NCI-H2227 treated with DMSO at 0.1 percent for 48 hours (cell line): ENCODE measurements around the gene RUNX2.
"Not testable (repeated sequence)": the region's sequence is repeated elsewhere in the genome, so short reads cannot be mapped to it uniquely, and the experiment has no call there.

Source experiments
- DNase-seq: peaks from one replicate; lab custom pipeline; 2025; lab: John Stamatoyannopoulos, UW

The RUNX2 gene

DNA sequence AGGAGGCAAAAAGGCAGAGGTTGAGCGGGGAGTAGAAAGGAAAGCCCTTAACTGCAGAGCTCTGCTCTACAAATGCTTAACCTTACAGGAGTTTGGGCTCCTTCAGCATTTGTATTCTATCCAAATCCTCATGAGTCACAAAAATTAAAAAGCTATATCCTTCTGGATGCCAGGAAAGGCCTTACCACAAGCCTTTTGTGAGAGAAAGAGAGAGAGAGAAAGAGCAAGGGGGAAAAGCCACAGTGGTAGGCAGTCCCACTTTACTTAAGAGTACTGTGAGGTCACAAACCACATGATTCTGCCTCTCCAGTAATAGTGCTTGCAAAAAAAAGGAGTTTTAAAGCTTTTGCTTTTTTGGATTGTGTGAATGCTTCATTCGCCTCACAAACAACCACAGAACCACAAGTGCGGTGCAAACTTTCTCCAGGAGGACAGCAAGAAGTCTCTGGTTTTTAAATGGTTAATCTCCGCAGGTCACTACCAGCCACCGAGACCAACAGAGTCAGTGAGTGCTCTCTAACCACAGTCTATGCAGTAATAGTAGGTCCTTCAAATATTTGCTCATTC, at the start of gene RUNX2:
RUNX2 (plus strand) TSS at position 375 of the 567 bp plus-strand sequence. CDS start 397 bp downstream, outside the sequence.
- no peak for DNase-seq

DNA sequence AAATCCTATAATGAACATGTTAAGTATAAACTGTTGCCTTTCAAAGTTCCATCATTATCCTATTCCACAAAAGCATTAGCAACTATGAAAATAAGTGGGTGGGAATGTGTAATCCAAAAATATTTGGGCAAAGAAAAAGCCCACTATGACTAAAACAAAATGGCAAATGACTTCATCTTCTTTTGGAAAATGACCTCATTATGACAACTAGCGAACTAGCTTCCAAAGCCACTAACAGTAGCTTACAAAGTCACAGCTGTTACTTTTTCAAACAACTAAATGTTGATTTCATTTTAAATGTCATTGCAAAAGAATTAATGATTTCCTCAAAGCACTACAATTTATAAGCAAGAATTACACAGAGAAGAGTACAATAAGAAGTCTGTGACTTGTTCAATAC, 49.8 kb upstream of the RUNX2 start:
- no peak for DNase-seq

DNA sequence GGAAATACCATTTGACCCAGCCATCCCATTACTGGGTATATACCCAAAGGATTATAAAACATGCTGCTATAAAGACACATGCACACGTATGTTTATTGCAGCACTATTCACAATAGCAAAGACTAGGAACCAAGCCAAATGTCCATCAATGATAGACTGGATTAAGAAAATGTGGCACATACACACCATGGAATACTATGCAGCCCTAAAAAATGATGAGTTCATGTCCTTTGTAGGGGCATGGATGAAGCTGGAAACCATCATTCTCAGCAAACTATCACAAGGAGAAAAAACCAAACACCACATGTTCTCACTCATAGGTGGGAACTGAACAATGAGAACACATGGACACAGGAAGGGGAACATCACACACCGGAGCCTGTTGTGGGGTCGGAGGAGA, 41.4 kb upstream of the RUNX2 start:
- not testable (repeated sequence) for DNase-seq

DNA sequence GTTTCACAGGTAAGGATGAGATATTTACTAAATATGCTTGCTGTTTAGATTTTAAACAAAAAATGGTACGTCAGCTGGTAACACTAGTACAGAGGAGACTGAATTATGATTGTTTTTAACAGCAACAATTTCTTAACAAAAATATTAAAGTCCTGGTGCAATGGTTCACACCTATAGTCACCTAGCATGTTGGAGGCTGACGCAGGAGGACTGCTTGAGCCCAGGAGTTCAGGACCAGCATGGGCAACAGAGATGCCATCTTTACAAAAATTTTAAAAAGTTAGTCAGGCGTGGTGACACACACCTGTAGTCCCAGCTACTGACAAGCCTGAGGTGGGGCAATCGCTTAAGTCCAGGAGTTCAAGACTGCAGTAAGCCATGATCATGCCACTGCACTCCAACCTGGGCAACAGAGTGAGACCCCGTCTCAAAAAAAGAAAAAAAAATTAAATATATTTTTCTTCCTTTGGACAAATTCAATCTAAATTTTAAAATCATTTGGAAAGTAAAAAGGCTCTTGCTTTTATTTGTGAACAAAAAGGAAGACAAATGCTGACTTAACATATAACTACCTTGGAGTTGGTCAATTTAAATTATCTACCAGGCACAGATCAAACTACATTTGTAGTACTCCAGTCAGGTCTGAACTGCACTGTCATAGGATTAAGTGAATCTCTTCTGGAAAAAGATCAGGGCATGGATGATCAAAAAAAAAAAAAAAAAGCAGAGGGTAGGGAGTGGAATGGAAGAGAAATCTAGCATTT, 38.2 kb upstream of the RUNX2 start:
- no peak for DNase-seq

DNA sequence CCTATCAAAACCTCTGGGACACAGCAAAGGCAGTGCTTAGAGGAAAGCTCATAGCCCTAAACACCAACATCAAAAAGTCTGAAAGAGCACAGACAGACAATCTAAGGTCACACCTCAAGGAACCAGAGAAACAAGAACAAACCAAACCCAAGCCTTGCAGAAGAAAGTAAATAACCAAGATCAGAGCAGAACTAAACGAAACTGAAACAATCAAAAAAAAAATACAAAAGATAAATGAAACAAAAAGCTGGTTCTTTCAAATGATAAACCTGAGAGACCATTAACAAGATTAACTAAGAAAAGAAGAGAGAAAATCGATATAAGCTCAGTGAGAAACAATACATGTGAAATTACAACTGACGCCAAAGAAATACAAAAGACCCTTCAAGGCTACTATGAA, 34.8 kb upstream of the RUNX2 start:
- no peak for DNase-seq

DNA sequence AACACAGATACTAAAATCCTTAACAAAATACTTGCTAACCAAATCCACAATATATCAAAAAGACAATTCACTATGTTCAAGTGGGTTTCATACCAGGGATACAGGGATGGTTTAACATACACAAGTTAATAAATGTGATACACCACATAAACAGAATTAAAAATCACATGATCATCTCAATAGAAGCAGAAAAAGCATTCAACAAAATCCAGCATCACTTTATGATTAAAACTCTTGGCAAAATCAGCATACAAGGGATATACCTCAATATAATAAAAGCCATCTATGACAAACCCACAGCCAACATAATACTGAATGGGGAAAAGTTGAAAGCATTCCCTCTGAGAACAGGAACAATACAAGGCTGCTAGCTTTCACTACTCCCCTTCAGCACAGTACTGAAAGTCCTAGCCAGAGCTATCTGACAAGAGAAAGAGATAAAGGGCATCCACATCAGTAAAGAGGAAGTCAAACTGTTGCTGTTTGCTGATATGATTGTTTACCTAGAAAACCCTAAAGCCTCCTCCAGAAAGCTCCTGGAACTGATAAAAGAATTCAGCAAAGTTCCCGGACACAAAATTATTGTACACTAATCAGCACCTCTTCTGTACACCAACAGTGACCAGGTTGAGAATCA, 33.9 kb upstream of the RUNX2 start:
- not testable (repeated sequence) for DNase-seq

DNA sequence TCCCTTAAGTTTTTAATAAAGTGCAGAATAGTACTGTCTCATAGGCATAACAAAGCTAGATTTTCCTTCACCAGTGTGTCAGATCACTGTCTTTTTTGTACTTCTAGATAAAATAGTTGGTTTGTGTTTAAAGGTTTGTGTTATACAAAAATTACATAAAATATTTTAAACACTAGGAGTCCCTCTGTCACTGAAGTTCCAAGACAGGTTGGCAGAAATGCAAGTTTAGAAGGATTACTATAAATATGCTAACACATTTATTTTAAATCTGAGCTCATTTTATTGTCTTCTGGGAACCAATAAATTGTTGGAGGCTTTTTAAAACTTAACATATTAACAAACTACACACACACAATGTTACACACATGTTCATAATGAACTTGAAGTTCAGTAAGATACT, 30.8 kb upstream of the RUNX2 start:
- DNase-seq: no peak

DNA sequence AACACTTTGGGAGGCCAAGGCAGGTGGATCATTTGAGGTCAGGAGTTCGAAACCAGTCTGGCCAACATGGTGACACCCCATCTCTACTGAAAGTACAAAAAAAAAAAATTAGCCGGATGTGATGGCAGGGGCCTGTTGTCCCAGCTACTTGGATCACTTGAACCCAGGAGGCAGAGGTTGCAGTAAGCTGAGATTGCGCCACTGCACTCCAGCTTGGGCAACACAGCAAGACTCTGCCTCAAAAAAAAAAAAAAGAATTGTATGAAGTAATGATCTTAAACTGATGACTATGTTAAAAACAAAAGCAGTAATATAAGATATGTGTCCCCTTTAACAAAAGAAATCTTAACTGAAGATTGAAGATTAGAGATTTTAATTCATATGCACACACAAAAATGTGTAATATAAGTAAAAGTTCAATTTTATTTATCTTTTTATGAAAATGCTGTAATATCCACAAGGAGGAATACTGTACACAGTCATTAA, 29.0 kb upstream of the RUNX2 start:
- no peak for DNase-seq

DNA sequence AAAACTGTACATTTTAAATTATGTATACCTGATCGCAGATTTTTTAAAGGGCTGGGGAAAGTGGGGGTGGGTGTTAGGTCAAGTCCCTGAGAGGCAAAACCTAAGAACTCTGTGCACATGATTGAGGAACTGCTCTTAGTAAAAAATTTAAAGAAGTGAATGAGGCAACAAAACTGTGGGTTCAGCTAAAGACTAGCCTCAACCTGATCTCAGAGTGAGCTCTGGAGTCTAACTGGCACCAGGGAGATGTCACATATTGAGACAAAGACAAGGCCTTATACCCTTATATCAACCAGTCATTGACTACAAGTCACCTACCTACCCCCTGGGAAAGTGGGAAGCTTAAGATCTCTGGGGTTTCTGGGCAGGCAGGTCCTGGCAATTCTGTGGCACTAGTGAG, 27.4 kb upstream of the RUNX2 start:
- DNase-seq: no peak

DNA sequence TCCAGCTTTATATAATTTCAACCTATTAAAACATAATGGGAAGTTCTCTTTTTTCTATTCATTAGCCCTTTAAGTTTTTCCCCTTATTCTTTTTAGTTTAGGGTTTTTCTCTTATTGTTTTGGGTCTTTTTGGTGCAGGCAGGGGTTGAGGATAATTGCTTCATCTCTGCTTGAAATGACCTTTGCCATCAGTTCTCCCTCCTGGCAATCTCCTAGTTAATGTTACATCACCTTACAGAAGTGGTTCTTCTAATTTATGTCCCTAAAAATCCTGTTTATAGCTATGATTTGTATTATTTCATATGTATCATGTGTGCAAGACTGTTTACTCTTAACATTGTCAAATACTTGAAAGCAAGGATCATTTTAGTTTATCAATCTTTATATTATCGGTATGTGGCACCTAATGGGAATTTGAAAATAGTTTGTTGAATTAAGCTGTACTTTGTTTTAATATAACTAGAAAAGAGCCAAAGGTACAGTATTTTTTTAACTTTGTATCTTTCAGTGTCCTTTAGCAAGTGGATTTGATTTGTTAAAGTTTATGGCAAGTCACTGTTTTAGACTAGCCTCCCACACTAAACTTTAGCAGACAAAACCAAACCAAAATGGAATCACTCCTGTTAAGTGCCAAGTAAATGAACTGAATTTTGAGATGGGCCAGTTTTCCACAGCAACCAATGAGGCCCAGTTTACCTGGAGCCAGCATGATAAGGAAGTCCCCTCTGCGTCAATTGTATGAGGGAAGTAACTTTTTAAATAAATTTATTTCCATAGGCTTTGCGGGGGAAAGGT, 26.6 kb upstream of the RUNX2 start:
- DNase-seq: no peak

DNA sequence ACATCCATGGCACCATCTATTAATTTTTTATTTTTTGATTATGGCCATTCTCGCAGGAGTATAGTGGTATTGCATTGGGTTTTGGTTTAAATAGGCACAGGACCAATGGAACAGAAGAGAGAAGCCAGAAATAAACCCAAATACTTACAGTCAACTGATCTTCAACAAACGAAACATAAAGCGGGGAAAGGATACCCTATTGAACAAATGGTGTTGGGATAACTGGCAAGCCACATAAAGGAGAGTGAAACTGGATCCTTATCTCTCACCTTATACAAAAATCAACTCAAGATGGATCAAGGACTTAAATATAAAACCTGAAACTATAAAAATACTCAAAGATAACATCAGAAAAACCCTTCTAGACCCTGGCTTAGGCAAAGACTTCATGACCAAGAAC, 25.3 kb upstream of the RUNX2 start:
- no peak for DNase-seq

DNA sequence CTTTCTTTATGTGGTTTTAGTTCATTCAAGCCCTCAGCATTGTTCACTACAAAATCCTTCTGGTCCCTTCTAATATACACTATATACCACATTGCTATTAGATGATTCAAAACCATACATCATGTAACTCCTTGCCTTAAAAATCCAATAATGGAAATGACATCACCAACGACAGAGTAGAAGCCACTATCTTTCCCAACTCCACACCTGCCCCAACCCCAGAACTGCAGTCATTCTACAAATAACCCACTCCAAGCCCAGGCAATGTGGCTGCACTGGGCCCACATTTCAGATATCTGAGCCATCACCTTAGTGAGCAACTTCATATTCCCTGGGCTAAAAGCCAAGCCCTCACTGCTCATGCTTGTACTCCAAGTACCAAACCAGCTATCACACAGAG, 22.6 kb upstream of the RUNX2 start:
- DNase-seq: no peak

DNA sequence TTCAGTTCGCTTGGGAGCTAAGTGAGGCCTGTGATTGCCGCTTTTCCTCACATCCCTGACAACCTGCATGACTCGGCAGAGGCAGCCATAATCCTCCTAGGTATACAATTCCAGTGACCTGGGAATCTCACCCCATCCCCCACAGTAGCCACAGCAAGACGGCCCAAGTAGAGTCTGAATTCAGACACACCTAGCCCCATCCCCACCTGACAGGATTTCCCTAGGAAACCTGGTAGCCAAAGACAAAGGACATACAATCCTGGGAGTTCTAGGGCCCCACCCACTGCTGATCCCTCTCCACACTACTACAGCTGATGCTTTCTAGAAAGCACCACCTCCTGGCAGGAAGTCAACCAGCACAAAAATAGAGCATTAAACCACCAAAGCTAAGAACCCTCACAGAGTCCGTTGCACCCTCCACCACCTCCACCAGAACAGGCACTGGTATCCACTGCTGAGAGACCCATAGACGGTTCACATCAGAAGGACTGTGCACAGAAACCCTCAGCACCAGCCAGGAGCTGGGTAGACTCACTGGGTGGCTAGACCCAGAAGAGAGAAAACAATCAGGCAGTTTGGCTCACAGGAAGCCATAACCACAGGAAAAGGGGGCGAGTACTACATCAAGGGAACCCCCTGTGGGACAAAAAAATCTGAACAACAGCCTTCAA, 17.9 kb upstream of the RUNX2 start:
- no peak for DNase-seq

DNA sequence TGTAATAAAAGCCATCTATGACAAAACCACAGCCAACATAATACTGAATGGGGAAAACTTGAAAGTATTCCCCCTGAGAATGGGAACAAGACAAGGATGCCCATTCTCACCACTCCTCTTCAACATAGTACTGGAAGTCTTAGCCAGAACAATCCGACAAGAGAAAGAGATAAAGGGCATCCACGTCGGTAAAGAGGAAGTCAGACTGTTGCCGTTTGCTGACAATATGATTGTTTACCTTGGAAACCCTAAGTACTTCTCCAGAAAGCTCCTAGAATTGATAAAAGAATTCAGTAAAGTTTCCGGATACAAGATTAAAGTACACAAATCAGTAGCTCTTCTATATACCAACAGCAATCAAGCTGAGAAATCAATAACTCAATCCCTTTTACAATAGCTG, 14.0 kb upstream of the RUNX2 start:
- no peak for DNase-seq

DNA sequence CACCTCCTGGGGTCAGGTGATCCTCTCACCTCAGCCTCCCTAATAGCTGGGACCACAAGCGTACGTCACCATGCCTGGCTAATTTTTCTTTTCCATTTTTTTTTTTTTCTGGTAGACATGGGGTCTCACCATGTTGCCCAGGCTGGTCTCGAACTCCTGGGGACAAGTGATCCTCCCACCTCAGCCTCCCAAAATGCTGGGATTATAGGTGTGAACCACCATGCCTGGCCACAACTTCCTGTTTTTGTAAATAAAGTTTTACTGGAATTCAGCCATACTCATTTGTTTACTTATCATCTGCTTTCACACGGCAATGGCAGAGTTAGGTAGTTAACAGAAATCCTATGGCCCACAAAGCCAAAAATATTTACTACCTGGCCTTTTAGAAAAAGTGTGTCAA, 7.8 kb upstream of the RUNX2 start:
- DNase-seq: no peak

DNA sequence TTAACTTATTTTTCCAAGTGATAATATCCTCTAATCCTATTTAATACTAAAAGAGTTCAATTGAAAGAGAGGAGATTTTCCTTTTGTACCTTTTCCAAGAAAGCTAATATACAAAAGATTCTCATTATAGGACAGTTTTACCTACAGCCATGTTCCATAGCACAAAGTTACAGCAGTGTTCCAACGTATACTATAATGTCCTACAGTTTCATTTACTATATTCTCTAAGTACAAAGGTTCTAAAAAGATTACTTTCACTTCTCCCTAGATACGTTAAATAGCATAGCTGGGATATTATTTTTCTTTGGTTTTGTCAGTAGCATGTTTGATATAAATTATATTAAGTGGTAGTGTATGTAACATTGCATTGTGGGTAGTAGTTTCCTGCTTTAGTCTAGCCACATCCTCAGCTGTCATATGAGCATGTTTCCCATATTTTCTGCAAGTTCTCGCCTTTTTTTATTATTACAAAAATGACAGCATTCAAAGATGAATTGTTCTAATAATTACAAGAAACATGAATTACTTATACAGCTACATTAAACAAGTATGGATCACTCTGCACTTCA, 4.4 kb upstream of the RUNX2 start:
- no peak for DNase-seq

DNA sequence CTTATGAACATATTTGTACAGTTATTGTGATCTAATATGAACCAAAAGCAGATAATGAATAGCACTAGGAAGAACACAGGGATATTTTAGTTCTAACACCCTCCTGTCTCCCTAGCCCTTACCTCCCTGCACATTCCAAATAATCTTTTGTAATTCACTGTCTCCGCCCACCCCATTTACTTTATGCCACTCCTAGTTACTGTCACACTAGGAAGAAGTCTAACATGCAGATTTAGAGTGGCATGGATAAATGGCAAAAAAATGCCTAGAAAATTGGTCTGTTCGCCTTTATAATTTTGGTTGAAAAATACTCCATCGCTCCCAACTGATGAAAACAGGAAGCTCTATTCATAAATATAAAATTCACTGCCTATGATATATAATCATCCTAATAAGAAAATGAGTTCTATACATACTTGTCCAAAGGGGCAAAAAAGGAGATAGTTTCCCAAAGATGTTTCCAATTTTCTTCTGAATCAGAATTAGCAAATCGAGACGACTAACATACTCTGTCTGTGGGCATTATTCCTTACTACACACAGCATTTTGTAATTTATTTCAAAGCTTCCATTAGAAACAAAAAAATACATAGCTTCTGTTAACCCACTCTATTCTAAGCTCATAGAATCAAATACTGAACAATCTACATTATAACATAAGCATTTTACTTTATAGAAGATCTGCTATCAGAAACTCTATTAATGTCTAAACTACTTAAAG, 1.3 kb upstream of the RUNX2 start:
- DNase-seq: no peak

DNA sequence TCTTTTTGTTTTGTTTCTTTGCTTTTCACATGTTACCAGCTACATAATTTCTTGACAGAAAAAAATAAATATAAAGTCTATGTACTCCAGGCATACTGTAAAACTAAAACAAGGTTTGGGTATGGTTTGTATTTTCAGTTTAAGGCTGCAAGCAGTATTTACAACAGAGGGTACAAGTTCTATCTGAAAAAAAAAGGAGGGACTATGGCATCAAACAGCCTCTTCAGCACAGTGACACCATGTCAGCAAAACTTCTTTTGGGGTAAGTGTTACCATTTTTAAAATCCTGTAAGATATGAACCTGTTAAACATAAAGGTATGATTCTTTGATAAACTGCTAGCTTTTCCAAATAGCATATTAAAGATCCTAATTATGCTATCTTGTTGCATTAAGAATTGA, 393 bp downstream of the RUNX2 start:
- no peak for DNase-seq

DNA sequence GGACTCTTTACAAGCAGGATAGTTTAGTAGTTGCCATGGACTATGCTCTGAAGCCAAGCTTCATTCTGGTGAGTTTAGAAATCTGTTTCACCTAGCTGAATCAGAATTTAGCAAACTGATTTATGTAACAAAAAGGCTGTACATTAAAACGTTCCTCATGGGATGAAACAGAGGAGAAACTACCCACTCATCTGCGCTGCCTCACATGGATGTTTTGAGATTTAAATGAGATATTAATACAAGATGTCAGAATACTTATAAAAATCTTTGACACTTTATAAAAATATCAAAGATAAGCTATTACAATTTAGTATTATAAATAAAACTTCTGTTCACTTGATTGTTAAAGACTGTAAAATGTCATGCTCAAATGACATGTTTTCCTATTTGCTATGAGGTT, 16.8 kb downstream of the RUNX2 start:
- no peak for DNase-seq

DNA sequence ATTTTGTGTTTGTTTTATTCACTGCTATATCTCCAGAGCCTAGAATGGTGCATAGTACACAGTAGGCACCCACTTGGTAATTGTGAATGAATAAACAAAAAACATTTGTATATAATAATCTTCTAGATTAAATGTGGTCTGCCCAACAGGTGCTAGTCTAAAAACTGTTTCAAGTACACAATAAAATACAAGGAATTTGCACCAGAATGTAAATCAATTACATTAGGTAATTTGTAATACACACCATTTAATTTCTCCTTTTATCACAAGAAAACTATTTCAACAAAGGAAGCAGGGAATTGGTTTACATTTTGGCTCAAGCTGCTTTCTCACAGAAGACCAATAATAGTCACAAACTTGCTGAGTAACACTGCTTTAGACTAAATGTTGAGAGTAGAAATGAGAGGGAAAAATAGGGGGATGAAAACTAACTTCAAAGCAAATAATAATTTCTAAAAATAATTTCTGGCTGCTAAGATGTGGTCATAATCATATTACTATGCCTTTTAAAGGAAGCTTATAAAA, 22.1 kb downstream of the RUNX2 start:
- no peak for DNase-seq

DNA sequence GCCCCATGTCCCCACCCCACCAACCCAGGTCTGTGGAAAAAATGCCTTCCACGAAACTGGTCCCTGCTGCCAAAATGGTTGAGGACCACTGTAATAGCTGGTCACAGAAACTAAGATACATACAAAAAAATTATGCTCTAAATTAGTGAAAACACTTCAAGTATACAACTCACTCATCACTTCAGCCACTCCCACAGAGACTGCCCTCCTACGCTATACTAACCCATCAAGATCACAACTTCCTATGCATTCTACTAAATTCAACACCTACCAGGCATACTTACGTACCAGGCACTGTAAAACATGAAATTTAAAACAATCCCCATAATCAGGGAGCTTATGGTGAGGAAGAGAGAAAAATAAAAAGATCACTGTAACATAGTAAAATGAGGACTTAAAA, 22.9 kb downstream of the RUNX2 start:
- no peak for DNase-seq
